ENCODE results near the gene GPR137. TPM values are rescaled to one million over a fixed set of nuclear protein-coding genes. Genes with fewer than 3 reads are reported as not detected.

Gene GPR137
- total and polyA plus RNA-seq, 4 donors, result 6.7 to 22.2 (median 9.0) TPM

- no peak for TF ChIP-seq NR2F2 (IDR thresholded peaks at IDR 0.05)
- no peak for TF ChIP-seq EGR1 (IDR thresholded peaks at IDR 0.05; ENCODE audit: low read depth in 2 of 2)
- no peak for TF ChIP-seq JUND (IDR thresholded peaks at IDR 0.05)
- no peak for TF ChIP-seq MAX (IDR thresholded peaks at IDR 0.05)
- TF ChIP-seq YY1 (IDR thresholded peaks at IDR 0.05), result no peak
- TF ChIP-seq RXRA (IDR thresholded peaks at IDR 0.05), result no peak
- TF ChIP-seq ATF3 (IDR thresholded peaks at IDR 0.05), result no peak
- no peak for TF ChIP-seq RAD21 (IDR thresholded peaks at IDR 0.05)
- TF ChIP-seq ZBTB33 (IDR thresholded peaks at IDR 0.05), result no peak
- TF ChIP-seq HNF4A (conservative IDR thresholded peaks at IDR 0.05), result no peak
- TF ChIP-seq FOXA1 (IDR thresholded peaks at IDR 0.05), result no peak
- TF ChIP-seq REST (IDR thresholded peaks at IDR 0.05), result no peak
- TF ChIP-seq CTCF (IDR thresholded peaks at IDR 0.05; ENCODE audit: low read depth, low read length, missing input control), result no peak
- no peak for TF ChIP-seq TAF1 (conservative IDR thresholded peaks at IDR 0.05)
- TF ChIP-seq SP1 (IDR thresholded peaks at IDR 0.05), result no peak
- TF ChIP-seq FOXA2 (IDR thresholded peaks at IDR 0.05), result no peak
- no peak for TF ChIP-seq HNF4G (IDR thresholded peaks at IDR 0.05)
- peaks cover 0 to 12% (median 4%) of the 10 kb centered on the region in 4 donors for H3K27me3 ChIP-seq (ENCODE audit: control insufficient read depth in 4 of 4, insufficient read depth in 4 of 4, low read length in 3 of 4)
- 55% methylated on average over 10 of the region's 10 CpGs for WGBS
- H3K4me3 ChIP-seq (ENCODE audit: low read depth in 1 of 3, low read length in 3 of 3), result no peak overlapping the region
- peaks cover 11 to 38% (median 13%) of the 10 kb centered on the region in 4 donors for H3K4me1 ChIP-seq (ENCODE audit: control insufficient read depth in 4 of 4, insufficient read depth in 4 of 4, low read length in 3 of 4)
- no peaks in the 10 kb centered on the region for H3K36me3 ChIP-seq (ENCODE audit: control insufficient read depth in 4 of 4, insufficient read depth in 3 of 4, low read depth in 1 of 4, low read length in 3 of 4)
- H3K9me3 ChIP-seq (ENCODE audit: control insufficient read depth in 4 of 4, low read length in 3 of 4), result no peaks in the 10 kb centered on the region
- no peak for DNase-seq (ENCODE audit: low spot score)
- no peak overlapping the region for H3K9ac ChIP-seq (ENCODE audit: low read depth in 1 of 2, low read length in 2 of 2)
- H3K27ac ChIP-seq (ENCODE audit: low read depth in 1 of 2, low read length in 2 of 2), result no peak overlapping the region
These were observed 5.0 kb downstream of the GPR137 start for GRCh38 chr11:64290352-64291261.
